HG03439 (cell line): ENCODE data around the gene UPK3A.

ENCODE experiments used
- ATAC-seq: cut with Tn5 transposase; IDR thresholded peaks from one replicate; pipeline ENCODE4 v1.9.1; 2021; ENCODE audit warnings: mild to moderate bottlenecking, moderate library complexity; ENCODE audit not compliant: unreplicated experiment

UPK3A gene

DNA sequence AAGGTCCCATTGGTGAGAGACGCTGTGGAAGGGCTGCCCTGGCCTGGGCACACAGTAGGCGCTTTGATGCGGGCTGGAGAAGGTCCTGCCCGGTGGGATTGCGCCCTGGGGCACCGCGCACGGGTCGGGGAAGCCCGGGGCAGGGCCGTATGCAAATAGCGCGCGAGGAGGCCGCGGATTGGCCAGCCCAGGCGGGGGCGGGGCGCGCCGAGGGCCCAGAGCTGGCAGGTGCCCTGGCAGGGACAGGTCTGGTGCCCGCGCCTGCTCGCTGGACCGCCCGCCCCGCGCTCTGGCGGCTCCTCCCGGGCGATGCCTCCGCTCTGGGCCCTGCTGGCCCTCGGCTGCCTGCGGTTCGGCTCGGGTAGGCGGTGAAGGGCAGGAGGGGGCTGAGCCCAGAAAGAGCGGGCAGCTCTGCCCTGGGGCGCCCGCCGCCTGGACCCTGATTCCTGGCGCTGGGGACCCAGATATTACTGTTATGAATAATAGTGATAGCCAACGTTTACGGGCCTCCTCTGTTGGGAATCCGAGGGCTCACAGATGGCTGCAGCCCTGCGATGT lies at the start of gene UPK3A:
TSS of gene UPK3A (plus strand) at position 245 of the 558 bp plus-strand sequence. CDS start at position 310, 65 bp downstream.
- no peak for ATAC-seq

DNA sequence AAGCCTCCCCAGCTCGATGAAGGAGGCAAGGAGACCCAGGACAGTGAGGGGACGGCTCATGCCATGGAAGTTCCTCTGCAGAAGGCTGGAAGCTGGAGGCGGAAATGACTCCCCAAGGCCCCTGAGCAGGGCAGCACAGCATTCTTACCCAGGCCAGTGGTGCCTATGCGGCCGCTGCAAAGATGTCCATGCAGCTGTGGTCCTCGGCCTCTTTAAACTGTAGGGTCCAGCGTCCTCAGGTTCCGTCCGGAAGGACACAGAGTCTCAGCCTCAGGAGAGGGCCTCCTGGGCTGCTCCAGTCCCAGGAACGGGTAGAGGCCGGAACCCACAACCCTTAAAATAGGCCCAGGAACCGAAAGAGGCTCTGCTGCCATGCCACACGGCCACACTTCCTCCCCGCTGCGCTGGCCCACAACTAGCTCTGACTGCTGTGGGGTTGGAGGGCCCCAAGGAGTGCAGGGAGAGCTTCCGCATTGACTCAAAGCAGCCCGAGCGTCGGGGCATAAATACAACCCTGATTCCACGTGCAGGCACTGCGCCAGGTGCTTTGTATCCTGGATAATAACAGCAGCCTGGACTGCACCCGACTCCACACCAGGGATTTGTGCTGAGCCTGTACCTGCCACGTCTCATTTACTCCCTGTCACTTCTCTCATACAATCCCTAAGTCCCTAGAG lies 49.5 kb upstream of the UPK3A start:
- ATAC-seq, result peak; percentile 74

DNA sequence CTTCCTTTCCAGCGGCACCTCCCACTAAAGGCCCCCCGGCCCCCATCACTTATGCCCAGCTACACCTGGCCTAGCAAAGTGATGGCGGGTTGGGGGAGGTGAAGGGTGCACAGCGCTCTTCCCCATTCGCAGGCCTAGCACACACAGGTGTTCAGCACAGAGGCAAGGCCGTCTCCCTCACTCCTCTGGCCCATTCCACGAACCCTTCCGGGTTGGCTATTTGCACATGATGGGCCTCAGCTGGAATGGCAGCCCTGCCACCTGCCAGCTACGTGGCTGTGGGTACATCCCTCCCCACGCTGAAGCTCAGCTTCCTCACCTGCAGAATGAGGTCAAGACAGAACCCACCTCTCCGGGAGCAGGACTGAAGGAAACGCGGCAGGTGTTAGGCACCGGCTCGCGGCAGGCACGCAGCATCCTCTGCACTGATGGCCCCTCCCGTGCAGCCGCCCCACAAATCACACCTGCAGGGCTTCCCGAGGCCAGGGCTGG lies 48.9 kb upstream of the UPK3A start:
- ATAC-seq, result peak; percentile 5

DNA sequence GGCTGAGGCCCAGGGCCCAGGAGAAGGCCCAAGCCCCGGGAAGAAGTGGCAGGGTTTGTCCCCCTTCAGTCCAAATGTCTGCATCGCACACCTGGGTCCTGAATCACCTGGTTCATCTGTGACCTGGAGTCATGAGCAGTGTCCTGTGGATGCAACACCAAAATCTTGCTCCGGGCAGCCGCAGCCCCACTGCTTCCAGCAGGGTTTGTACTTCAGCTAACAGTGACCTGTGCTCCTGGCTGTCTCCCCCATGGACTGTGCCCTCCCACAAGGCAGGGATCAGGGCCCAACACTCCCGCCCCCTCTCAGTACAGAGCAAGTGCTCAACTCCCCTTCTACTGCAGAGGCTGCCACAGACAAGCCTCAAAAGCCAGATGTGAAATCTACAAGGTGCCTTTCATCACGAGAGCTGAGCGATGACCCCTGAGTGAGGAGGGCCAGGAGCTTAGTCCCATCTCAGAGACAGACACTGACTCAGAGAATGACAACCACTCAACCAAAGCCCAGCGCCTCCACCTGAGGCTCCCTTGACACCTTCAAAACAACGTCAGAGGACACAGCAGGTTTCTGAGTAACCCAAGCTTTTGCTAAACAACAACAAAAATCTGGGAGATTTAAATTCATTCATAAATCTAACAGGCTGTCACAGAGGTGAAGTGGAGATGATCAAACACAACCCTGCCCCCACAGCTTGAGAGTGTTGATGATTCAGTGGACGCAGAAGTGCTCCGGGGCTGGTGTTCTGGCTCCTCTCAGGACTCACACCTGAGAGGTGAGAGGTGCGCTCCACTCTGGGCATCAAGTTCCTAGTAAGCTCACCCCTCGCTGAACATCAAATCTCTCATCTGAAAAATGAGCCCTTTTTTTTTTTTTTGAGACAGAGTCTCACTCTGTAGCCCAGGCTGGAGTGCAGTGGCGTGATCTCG lies 47.4 kb upstream of the UPK3A start:
- no peak for ATAC-seq

DNA sequence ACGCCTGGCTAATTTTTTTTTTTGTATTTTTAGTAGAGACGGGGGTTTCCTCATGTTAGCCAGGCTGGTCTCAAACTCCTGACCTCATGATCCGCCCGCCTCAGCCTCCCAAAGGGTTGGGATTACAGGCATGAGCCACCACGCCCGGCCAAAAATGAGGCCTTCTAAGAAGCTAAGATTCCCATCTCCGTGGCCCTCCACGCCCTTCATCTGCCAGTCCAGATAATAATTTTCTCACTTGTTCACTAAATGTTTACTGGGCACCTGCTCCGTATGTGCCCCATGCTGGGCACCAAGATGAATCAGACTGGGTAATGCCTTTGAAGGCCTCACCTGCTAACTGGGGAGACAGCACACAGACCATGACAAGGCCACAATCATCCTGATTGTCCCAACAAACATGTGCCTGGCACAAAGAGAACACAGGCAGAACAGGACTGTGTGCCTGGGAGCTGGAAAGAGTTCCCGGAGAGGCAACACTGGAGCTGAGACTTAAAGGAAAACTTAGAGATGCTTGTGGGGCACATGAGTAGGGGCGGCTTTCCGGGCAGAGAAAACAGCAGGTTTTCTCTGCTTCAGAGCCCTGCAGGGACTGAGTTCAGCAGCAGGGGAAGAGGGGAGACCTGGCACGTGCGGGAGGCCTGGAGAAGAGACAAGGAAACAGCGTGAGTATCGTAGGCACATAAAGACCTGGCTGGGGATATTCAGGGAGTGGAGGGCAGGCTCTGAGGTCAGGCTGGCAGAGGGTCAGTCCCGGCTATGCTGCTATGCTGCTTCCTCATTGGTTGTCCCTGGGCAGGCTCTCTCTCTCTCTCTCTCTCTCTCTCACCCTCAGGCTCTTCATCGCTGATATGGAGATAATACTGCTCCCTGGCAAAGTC lies 46.4 kb upstream of the UPK3A start:
- ATAC-seq, result no peak

DNA sequence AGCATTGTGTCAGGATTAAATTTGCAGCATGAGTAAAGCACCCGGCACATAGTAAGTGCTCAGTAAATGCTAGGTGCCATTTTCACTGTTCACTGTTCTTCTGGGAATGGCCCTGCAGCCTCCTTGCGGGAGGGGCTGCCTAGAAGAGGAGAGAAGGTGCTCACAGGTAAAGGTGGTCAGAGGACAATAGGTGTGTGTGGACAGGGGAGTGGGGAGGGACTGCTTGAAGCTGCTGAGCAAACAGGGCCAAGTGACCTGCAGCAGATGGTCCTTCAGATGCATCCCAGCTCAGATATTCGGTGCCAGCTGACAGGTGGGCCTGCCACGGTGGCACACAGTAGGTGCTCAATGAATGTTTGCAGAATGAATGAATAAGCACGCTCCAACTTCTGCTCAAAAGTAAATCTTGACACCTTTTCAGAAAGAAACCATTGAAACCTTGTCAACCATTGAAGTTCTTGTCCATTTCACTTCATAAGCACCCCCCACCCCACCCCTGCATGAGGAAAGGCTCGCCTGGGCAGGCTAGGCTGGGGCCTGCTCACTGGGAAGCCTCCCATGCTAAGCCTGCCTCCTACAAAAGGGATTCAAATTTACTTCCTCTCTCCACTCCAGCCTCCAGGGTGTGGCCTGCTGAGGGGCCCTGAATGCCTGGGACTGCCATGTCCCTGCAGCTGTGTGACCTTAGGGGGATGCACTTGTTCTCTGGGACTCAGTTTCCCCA lies 45.6 kb upstream of the UPK3A start:
- no peak for ATAC-seq

DNA sequence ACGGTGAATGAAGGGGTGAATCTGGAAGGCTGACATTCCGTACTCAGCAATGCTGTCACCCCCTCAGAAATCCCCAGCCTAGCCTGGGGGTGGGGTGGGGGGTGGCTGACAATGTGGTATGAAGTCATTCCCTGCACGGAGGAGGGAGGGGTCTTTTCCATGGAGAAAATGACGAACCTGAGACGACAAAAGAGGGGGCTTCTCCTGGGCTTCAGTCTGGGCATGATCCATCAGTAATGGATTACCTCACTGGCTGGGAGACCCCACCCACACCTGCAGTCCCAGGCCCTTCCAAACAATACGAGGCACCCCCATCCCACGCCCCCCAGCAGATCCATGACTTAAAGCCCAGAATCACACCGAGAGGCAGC lies 45.1 kb upstream of the UPK3A start:
- ATAC-seq, result no peak

DNA sequence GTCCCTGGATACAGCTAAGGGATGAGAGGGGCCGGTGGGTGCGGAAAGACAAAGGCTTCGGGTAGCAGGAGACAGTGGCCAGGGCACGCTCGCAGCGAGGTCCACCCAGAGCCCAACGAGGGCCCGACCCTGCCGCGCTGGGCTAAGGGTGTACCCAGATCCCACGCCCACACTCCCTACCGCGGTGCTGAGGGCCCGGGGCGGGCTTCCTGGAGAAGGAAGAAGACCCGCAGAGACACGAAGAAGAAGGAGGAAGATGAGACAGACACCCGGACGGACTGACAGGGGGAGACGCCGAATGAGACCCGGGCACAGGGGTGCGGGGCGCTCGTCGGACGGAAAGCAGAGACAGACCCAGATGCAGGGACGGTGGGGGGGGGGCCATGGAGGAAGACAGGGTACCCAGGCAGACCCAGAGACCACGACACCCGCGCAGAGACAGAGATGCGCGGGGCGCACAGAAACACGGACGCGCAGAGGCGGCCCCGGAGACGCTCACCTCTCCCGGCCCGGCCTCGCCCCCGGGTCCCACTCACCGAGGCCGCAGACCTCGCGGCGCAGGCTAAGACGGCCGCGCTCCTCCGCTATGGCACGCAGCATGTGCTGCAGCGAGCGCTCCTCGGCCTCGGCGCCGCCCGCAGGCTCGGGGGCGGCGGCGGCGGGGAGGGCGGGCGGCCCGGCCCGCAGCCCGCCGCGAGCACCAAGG lies 44.5 kb upstream of the UPK3A start:
- no peak for ATAC-seq

DNA sequence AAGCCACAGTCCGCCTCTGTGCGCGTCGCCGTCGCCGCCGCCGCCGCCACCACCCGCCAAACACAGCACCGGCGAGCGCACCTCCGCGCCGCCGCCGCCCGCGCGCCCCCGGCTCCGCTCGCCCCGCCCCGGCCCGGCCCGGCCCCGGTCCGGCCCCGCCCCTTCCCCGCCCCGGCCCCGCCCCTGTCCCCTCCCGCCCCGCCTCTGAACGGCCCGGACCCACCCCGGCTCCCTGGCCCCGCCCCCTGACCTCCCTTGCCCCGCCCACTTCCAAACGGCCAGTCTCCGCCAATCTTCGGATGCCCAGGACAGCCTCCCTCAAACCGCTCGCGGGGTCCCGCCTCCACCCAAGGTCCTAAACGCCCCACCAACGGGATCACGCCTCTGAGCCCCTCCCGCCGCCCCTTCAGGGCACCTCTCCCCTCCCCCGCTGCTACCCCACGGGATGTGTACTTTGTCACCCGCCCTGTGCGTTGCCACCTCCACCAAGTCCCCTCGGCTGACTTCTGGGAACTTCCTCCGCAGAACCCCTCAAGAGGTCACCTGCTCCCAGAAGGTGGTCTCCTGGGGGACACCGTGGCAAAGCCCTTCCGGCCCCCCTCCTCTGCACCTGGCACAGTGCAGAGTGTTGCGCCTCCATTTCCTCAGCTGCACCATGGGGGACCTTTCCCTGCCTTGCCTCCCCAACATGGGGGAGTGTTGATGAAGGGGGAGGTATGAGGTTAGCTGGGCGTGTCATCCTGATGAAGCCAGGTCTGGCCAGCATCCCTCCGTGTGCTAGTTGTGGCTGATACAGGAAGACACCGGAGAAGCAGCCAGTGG lies 43.7 kb upstream of the UPK3A start, which contains the start of gene KIAA0930:
TSS of gene KIAA0930 (minus strand) at position 85 of the 822 bp plus-strand sequence. CDS start 191 bp downstream, outside the sequence.
- ATAC-seq, result peak; percentile 40

DNA sequence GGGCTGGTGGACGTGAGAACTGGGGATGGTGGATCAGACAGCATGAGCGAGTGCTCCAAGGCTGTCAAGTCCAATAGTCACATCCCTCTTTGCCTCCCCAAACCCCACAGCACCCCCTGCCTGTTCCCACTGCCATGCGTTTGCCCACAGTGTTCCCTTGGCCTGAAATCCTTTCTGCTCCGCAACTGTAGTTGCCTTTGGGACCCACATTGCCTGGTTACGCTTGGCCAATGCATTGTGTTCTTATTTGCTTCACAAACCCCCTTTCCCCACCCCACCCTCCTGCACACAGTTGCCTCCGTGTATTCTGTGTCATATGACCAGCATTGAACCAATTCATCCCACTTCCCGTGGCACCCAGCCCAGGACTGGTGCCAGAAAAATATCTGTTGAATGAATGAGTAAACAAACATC lies 42.0 kb upstream of the UPK3A start:
- no peak for ATAC-seq

DNA sequence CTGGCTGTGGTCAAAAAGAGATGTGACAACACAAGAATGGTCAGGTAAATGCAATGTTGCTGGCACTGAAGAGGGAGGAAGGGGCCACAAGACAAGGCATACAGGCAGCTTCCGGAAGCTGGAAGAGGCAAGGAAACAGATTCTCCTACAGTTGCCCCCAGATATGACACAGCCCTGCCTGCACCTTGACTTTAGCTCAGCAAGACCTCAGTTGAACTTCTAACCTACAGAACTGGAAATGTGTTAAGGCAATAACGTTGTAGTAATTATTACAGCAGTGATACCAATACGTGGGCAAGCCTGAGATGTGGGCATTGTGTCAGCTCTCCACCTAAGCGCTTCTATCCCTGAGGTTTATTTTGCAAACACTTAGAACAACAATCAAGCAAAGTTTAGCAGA lies 39.8 kb upstream of the UPK3A start:
- ATAC-seq, result no peak

DNA sequence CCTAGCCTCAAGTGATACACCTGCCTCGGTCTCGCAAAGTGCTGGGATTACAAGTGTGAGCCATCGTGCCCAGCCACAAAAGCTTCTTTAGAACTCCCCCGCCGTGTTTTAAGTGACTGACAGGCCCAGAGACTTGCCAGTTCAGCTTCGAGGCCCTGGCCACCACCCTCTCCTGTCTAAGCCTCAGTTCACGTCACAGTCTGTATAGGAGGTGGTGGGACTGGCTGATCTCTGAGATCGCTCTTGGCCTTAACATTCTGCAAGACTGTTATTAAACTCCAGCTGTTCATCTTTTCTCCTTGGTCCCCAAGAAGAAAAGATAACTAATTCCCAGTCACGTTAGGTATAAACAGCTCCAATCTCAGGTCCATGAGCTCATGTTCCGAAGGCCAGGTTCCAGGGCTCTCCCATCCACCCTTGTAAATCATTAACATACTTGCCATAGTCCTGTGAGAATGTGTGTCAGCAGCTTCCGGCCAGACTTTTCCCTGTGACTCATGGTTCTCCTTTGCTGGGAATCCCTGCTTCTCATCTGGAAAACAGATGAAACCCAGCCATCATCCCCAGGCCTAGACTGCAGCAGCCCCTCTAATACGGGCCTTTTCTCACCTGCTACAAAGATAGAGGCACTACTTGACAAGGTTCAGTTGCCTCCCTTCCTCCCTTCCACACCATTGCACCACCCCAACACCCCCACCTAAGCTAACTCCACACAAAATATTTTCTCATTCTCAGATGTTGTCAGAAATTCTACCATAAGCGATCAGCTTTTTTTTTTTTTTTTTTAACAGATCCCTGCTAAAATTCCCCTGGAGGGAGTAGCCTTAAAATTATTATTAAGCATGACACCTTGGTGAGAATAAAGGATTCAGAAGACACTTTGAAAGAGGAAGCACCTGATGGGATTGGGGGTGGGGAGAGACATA lies 38.4 kb upstream of the UPK3A start:
- no peak for ATAC-seq

DNA sequence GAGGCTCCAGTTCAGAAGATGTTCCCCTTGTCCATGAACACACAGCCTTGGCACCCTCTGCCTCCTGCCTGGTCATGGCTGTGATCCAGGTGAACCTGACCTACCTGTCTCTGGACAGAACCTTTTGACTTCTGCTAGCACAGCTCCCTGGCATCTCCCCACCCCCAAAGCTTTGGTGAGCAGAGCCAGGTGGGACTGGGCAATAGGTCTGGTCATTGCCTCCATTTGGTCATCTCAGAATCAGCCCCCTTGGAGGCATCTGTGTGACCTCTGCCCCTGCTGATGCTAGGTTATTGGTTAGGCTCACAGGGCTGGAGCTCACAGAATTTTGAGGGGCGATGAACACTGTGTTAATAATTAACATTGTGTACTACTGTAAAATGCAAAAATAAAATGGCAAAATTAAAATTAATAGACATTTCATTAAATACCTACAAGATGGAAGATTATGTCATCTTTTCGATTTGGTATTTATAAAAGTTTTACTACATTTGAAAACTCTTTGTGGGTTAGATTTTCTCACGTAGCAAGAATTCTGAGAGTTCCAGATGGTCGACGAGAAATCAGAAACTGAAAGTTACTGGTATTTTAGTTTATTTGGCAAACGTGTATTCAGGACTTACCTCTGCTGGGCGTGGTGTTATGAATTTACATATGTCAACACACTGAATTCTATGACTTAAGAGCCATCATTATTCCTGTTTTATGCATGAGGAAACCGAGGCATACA lies 35.8 kb upstream of the UPK3A start:
- ATAC-seq, result peak; percentile 64

DNA sequence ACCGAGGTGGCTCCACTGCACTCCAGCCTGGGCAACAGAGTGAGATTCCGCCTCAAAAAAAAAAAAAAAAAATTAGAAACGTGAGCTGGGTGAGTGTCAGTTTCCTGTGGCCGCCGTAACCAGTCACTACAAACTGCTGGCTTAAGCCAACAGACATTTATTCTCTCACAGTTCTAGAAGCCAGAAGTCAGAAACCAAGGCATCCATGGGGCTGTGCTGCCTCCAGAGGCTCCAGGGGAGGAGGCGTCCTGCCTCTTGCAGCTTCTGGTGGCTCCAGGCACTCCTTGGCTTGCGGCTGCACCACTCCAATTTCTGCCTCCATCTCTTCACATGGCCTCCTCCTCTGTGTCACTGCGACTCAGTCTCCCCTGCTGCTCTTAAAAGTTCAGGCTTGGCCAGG lies 32.9 kb upstream of the UPK3A start:
- no peak for ATAC-seq

DNA sequence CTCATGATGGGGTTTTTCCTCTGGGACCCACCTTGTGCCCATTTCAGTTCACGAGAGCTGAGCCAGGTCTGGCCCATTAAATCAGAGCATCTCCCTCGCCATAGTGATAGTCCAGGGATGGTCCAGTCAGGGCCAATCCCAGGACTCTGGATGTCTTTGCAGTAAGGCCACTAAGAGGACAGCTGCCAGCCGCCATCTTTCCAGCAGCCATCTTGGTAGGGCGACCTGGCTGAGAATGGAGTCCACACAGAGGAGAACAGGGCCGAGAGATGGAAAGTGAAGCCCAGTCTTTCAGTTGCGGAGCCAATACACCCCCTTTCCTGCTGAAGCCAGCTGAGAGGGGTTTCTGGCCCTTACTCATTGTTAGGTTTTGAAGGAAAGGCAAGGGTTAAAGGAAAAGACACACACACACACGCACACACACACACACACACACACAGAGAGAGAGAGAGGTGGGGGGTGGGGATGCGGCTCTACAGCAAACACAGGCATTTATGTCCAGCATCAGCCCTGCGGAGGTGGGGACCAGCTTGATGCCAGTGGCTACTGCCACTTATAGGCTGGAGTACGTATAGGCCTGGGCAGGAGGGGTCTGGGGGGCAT lies 31.6 kb upstream of the UPK3A start:
- ATAC-seq, result no peak

DNA sequence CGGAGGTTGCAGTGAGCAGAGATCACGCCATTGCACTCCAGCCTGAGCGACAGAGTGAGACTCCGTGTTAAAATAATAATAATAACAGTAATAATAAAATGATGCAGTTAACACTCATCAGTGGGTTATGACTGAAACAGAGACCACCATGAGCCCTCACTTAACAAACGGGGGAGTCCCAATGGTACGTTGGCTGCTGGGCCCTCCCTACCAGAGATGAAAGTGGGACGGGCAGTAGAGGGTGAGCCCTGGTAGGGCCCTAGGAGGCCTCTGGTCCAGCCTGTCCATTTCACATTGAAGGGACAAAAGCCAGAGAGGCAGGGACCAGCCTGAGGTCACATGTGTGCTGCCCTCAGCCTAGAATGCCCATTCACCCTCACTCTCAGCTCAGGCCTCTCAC lies 30.4 kb upstream of the UPK3A start:
- ATAC-seq, result peak; percentile 27
